DMS53 treated with DMSO at 0.1 percent for 48 hours (cell line): ENCODE data around the gene GPC6.

Source experiments
- DNase-seq: peaks from one replicate; lab custom pipeline; 2025; ENCODE audit not compliant: unreplicated experiment; lab: John Stamatoyannopoulos, UW

Gene GPC6

GRCh38 chr13:94308832-94309231 is 1082.2 kb downstream of the GPC6 start:
- no peak for DNase-seq

- no peak for DNase-seq
These were observed 1083.0 kb downstream of the GPC6 start for GRCh38 chr13:94309576-94309975.

- no peak for DNase-seq
These were observed 1083.6 kb downstream of the GPC6 start for GRCh38 chr13:94309997-94310855.

GRCh38 chr13:94311893-94312292 is 1085.3 kb downstream of the GPC6 start:
- DNase-seq = no peak

GRCh38 chr13:94312511-94313216 is 1086.1 kb downstream of the GPC6 start:
- no peak for DNase-seq

- DNase-seq = no peak
These were observed 1086.8 kb downstream of the GPC6 start for GRCh38 chr13:94313321-94313910.

GRCh38 chr13:94313926-94314325 is 1087.3 kb downstream of the GPC6 start:
- no peak for DNase-seq

GRCh38 chr13:94315188-94315587 is 1088.6 kb downstream of the GPC6 start:
- DNase-seq = no peak

- no peak for DNase-seq
These were observed 1090.5 kb downstream of the GPC6 start for GRCh38 chr13:94317063-94317491.

GRCh38 chr13:94318418-94318817 is 1091.8 kb downstream of the GPC6 start:
- DNase-seq = no peak

- no peak for DNase-seq
These were observed 1092.9 kb downstream of the GPC6 start for GRCh38 chr13:94319501-94319900.

GRCh38 chr13:94322925-94323763 is 1096.5 kb downstream of the GPC6 start:
- DNase-seq = no peak

GRCh38 chr13:94323764-94324758 is 1097.5 kb downstream of the GPC6 start:
- DNase-seq = no peak

- DNase-seq = no peak
These were observed 1098.3 kb downstream of the GPC6 start for GRCh38 chr13:94324767-94325540.

GRCh38 chr13:94325650-94326049 is 1099.0 kb downstream of the GPC6 start:
- no peak for DNase-seq

GRCh38 chr13:94327318-94327717 is 1100.7 kb downstream of the GPC6 start:
- no peak for DNase-seq

GRCh38 chr13:94328381-94329041 is 1101.9 kb downstream of the GPC6 start:
- DNase-seq = no peak

GRCh38 chr13:94329277-94329676 is 1102.7 kb downstream of the GPC6 start:
- no peak for DNase-seq
